DMS153 treated with DMSO at 0.1 percent for 48 hours (cell line): Measurements from ENCODE around the gene SF3B1.
"Not testable (repeated sequence)": the region's sequence is repeated elsewhere in the genome, so short reads cannot be mapped to it uniquely, and the experiment has no call there.

Source experiments
- DNase-seq: peaks from one replicate; lab custom pipeline; 2025; ENCODE audit not compliant: unreplicated experiment; lab: John Stamatoyannopoulos, UW

Gene SF3B1

GRCh38 chr2:197348721-197349360 lies 86.0 kb downstream of the SF3B1 start:
- no peak for DNase-seq

GRCh38 chr2:197345846-197346370 lies 88.9 kb downstream of the SF3B1 start:
- DNase-seq: no peak

GRCh38 chr2:197343968-197344367 lies 90.9 kb downstream of the SF3B1 start:
- DNase-seq: not testable (repeated sequence)

GRCh38 chr2:197340591-197340990 lies 94.2 kb downstream of the SF3B1 start:
- no peak for DNase-seq
